Neutrophil (primary cell): ENCODE data around the gene TTC5.

Experiments
- H3K27ac ChIP-seq: fragments of 200-600 bp; sonication (generic); 2 replicates; pipeline ENCODE4 v1.5.1; 2016; ENCODE audit warnings: mild to moderate bottlenecking, moderate library complexity
- H3K27me3 ChIP-seq: fragments of 200-600 bp; sonication (generic); 2 replicates; pipeline ENCODE4 v1.6.0; 2016; ENCODE audit warnings: mild to moderate bottlenecking
- H3K36me3 ChIP-seq: fragments of 200-600 bp; sonication (generic); 2 replicates; pipeline ENCODE4 v1.5.1; 2017
- H3K4me1 ChIP-seq, 2 experiments: fragments of 200-600 bp in 1 of 2; sonication (generic) in 1 of 2; 1 replicate in 1 of 2; 2 replicates in 1 of 2; pipeline versions ENCODE4 v1.5.1 to v1.6.1; 2013 to 2016; ENCODE audit warnings: low read depth in 1 of 2, low read length in 1 of 2, mild to moderate bottlenecking in 1 of 2, moderate library complexity in 1 of 2; ENCODE audit not compliant: control insufficient read depth in 1 of 2, insufficient read depth in 1 of 2
- H3K4me3 ChIP-seq, 2 experiments: fragments of 200-600 bp in 1 of 2; sonication (generic) in 1 of 2; 1 replicate in 1 of 2; 2 replicates in 1 of 2; pipeline ENCODE4 v1.5.1; 2013 to 2016; ENCODE audit warnings: low read depth in 1 of 2, low read length in 1 of 2, mild to moderate bottlenecking in 1 of 2, moderate library complexity in 1 of 2
- H3K9me3 ChIP-seq: fragments of 200-600 bp; sonication (generic); 2 replicates; pipeline ENCODE4 v1.5.1; 2016
- CTCF ChIP-seq: fragments of 200-600 bp; sonication (generic); IDR thresholded peaks from 2 replicates; pipeline ENCODE4 v1.5.1; 2016; ENCODE audit warnings: antibody characterized with exemption

TTC5 gene

GRCh38 chr14:20328705-20329104 lies 23.0 kb upstream of the TTC5 start:
- no peaks in the 10 kb centered on the region for H3K36me3 ChIP-seq
- no peak overlapping the region for H3K4me3 ChIP-seq
- H3K9me3 ChIP-seq = no peaks in the 10 kb centered on the region
- peaks cover 11 to 18% of the 10 kb centered on the region in 2 experiments for H3K4me1 ChIP-seq
- H3K27me3 ChIP-seq = no peaks in the 10 kb centered on the region
- no peak overlapping the region for H3K27ac ChIP-seq
- no peak for TF ChIP-seq CTCF

DNA sequence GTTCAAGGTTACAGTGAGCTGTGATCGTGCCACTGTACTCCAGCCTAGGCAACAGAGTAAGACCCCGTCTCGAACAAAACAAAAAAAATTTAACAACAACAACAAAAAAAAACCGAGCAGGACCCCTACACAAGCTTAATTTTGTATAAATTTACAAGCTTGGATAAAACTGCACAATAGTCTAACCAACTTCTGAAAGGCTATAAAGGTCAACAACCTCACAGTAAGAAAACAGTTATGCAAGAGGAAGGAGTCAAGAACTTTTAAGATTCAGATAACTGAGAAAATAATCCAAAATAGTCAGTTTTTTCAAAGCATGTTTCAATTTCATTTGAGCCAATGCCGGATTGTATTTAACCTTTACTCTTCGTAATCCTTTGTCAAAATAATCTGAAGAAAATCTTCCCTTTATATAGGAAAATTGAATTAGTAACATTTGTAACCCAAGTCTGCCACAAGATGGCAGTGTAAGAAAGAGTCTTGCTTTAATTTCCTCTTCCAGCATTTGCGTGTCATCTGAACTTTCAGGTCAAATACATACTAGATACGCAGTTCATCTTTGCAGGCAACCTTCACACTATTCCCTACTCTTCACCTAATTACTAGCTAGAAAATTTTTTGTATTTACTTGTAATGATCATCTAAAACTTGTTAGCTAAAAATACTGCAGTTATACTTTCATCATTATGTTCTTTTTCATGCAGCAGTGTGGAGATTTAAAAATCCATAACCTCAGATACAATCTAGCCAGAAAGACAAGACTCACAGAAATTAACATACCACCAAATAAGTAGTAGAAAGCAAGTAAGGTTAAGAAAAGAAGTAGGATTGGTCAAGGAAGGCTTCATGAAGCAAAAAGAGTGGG lies 21.5 kb upstream of the TTC5 start:
- no peaks in the 10 kb centered on the region for H3K27me3 ChIP-seq
- no peaks in the 10 kb centered on the region for H3K9me3 ChIP-seq
- H3K4me1 ChIP-seq = peaks cover 0 to 4% of the 10 kb centered on the region in 2 experiments
- no peaks in the 10 kb centered on the region for H3K36me3 ChIP-seq
- TF ChIP-seq CTCF = peak; percentile 70
- no peak overlapping the region for H3K4me3 ChIP-seq
- no peak overlapping the region for H3K27ac ChIP-seq

- no peak overlapping the region for H3K4me3 ChIP-seq
- H3K27me3 ChIP-seq = no peaks in the 10 kb centered on the region
- peaks cover 4% of the 10 kb centered on the region for H3K36me3 ChIP-seq
- no peak for TF ChIP-seq CTCF
- no peaks in the 10 kb centered on the region for H3K4me1 ChIP-seq
- no peak overlapping the region for H3K27ac ChIP-seq
- no peaks in the 10 kb centered on the region for H3K9me3 ChIP-seq
These were observed 12.0 kb upstream of the TTC5 start for GRCh38 chr14:20317720-20318119.

DNA sequence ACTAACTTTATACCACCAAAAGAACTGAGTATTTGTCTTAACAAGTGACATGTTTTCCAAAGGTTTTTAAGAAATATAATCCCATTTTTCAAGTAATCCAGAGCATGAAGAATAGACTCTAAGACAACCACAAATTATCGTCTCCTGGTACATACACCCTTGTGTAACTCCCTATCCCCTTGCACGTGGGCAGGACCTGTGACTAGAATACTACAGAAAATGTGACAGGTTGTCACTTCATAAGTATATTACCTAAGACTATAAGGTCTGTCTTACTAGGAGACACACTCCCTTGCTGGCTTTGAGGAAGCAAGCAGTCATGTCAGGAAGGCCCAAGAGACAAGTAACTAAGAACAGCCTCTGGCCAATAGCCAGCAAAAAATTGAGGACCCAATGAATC lies 8.3 kb upstream of the TTC5 start:
- Histone ChIP-seq H3K27me3 (no peaks in the 10 kb centered on the region), H3K36me3 (no peaks in the 10 kb centered on the region), H3K27ac (no peak overlapping the region), H3K4me3 (no peak overlapping the region), H3K4me1 (no peaks in the 10 kb centered on the region), H3K9me3 (no peaks in the 10 kb centered on the region)
- TF ChIP-seq CTCF = no peak

GRCh38 chr14:20306079-20306423 lies 300 bp upstream of the TTC5 start:
- Histone ChIP-seq H3K27me3 (no peaks in the 10 kb centered on the region), H3K36me3 (peaks cover 10% of the 10 kb centered on the region), H3K9me3 (no peaks in the 10 kb centered on the region), H3K27ac (peak overlapping the region; percentile 64), H3K4me1 (peaks cover 7 to 11% of the 10 kb centered on the region in 2 experiments), H3K4me3 (peak overlapping the region; percentile 62 to 80)
- no peak for TF ChIP-seq CTCF
